Spleen (tissue), 11 donors: ENCODE data around the gene FBXW7. TPM values are rescaled to one million over a fixed set of nuclear protein-coding genes. Genes with fewer than 3 reads are reported as not detected.

Source experiments
- DNase-seq: peaks from one replicate; pipeline ENCODE4 v3.0.0-alpha.2; 2020
- H3K27ac ChIP-seq, 8 donors: fragments of 200-600 bp; sonication (generic) in 7 of 8; 1 replicate in 4 of 8; 2 replicates in 4 of 8; pipeline versions ENCODE4 v1.5.0 to v1.8.0; 2016 to 2021; ENCODE audit warnings: inconsistent platforms in 4 of 8, mild to moderate bottlenecking in 4 of 8, moderate library complexity in 1 of 8
- H3K27me3 ChIP-seq, 7 donors: fragments of 200-600 bp; sonication (generic) in 6 of 7; replicated peaks in 1 of 7; 1 replicate in 4 of 7; 2 replicates in 3 of 7; pipeline versions ENCODE4 v1.5.0 to v1.8.0; 2016 to 2021; ENCODE audit warnings: inconsistent platforms in 3 of 7, mild to moderate bottlenecking in 1 of 7
- H3K36me3 ChIP-seq, 6 donors: fragments of 200-600 bp; sonication (generic) in 5 of 6; 1 replicate in 4 of 6; 2 replicates in 2 of 6; pipeline versions ENCODE4 v1.5.0 to v1.8.0; 2016 to 2021; ENCODE audit warnings: inconsistent platforms in 2 of 6
- H3K4me1 ChIP-seq, 6 donors: fragments of 200-600 bp; sonication (generic) in 5 of 6; 1 replicate in 3 of 6; 2 replicates in 3 of 6; pipeline versions ENCODE4 v1.5.0 to v1.8.0; 2016 to 2021; ENCODE audit warnings: inconsistent platforms in 3 of 6
- H3K4me3 ChIP-seq, 8 donors: fragments of 200-600 bp; sonication (generic) in 7 of 8; 1 replicate in 4 of 8; 2 replicates in 4 of 8; pipeline versions ENCODE4 v1.5.0 to v1.8.0; 2016 to 2021; ENCODE audit warnings: inconsistent platforms in 4 of 8, mild to moderate bottlenecking in 4 of 8, moderate library complexity in 2 of 8
- H3K9me3 ChIP-seq, 8 donors: fragments of 200-600 bp; sonication (generic) in 7 of 8; 1 replicate in 4 of 8; 2 replicates in 4 of 8; pipeline versions ENCODE4 v1.5.0 to v1.8.0; 2016 to 2021; ENCODE audit warnings: inconsistent platforms in 4 of 8
- CTCF ChIP-seq, 11 experiments: fragments of 200-600 bp in 7 of 11; fragments of 450-650 bp in 4 of 11; sonication (generic) in 4 of 11; IDR thresholded peaks in 8 of 11; conservative IDR thresholded peaks in 3 of 11; 1 replicate in 7 of 11; 2 replicates in 4 of 11; pipeline versions ENCODE4 v1.4.0 to v1.8.0; 2016 to 2021; ENCODE audit warnings: antibody characterized with exemption in 11 of 11, inconsistent platforms in 4 of 11, mild to moderate bottlenecking in 1 of 11
- POLR2A ChIP-seq, 3 donors: fragments of 450-650 bp; IDR thresholded peaks; one replicate each; pipeline ENCODE4 v1.5.1; 2017; ENCODE audit warnings: antibody characterized with exemption in 3 of 3, mild to moderate bottlenecking in 1 of 3
- POLR2AphosphoS5 ChIP-seq, 3 donors: sonication (generic); formaldehyde crosslinking; IDR thresholded peaks; one replicate each; pipeline ENCODE4 v1.5.1; 2017; ENCODE audit warnings: antibody characterized with exemption in 3 of 3
- WGBS, 5 donors: extraction: QIAGEN DNeasy Blood & Tissue Kit in 3 of 5; methylation state at CpG; one replicate each; pipeline versions ENCODE4 v1.1.5 to v1.1.7; 2013 to 2018; 5-methylcytosine and 5-hydroxymethylcytosine counted together
- intact Hi-C: fragments of 100-400 bp; cut with DNase I; formaldehyde crosslinking; loops from one replicate; pipeline ENCODE4 v1.15.0; 2023; ENCODE audit warnings: low total_unique reads
- polyA plus RNA-seq, 3 donors: library from polyadenylated mRNA; stranded (reverse); fragments of 200-250 nt; gene quantifications; one replicate each; pipeline ENCODE4 v1.2.1, GENCODE V29; 2013
- total RNA-seq, 7 donors: library from RNA; depleted of rRNA in 3 of 7; stranded (reverse); fragments of >200 nt in 3 of 7; fragmentation: NEBNext Ultra II Directional in 4 of 7; extraction: Animal tissue kit (Norgen Biotek cat#: 25700) in 4 of 7; gene quantifications; one replicate each; pipeline versions ENCODE4 v1.1.0 to v1.2.1, GENCODE V29; 2016 to 2021
- donor health status: healthy with polysubstance abuse.
- donor health status: DM: no; HTN: no; CAD: no; lungs with moderate emphysema.
- donor health status: DM: no; HTN: no; CAD: no.
- donor health status: Bipolar disorder and iron deficiency.
- donor health status: healthy.
- donor health status: DM: no; HTN: no; CAD: no.
- donor health status: DM: yes; HTN: yes; CAD: no.

The FBXW7 gene
- total and polyA plus RNA-seq, 10 donors, result 11.5 to 140 (median 79.9) TPM

GRCh38 chr4:152529880-152530279 is 6.0 kb downstream of the FBXW7 start:
- DNase-seq, result no peak
- TF ChIP-seq CTCF (IDR thresholded peaks at IDR 0.05 in 8 of 11, conservative IDR thresholded peaks at IDR 0.05 in 3 of 11), result no peak
- TF ChIP-seq POLR2AphosphoS5 (IDR thresholded peaks at IDR 0.05), result no peak
- no peak for TF ChIP-seq POLR2A (IDR thresholded peaks at IDR 0.05)
- intact Hi-C loops, result no loop called here
- H3K27ac ChIP-seq, result no peak overlapping the region
- no peaks in the 10 kb centered on the region for H3K27me3 ChIP-seq
- H3K36me3 ChIP-seq, result peaks cover 0 to 19% (median 1%) of the 10 kb centered on the region in 6 donors
- no peaks in the 10 kb centered on the region for H3K9me3 ChIP-seq
- H3K4me3 ChIP-seq, result no peak overlapping the region
- 92 to 96% (median 93%) methylated on average over 8 of the region's 8 CpGs for WGBS, 5 donors
- peaks cover 26 to 92% (median 52%) of the 10 kb centered on the region in 6 donors for H3K4me1 ChIP-seq

- H3K4me1 ChIP-seq, result peaks cover 13 to 92% (median 49%) of the 10 kb centered on the region in 6 donors
- H3K27ac ChIP-seq, result no peak overlapping the region
- intact Hi-C loops, result no loop called here
- no peaks in the 10 kb centered on the region for H3K27me3 ChIP-seq
- H3K36me3 ChIP-seq, result peaks cover 0 to 19% (median 1%) of the 10 kb centered on the region in 6 donors
- H3K9me3 ChIP-seq, result no peaks in the 10 kb centered on the region
- 88 to 93% (median 91%) methylated on average over 2 of the region's 2 CpGs for WGBS, 5 donors
- DNase-seq, result no peak
- H3K4me3 ChIP-seq, result no peak overlapping the region
- no peak for TF ChIP-seq CTCF (IDR thresholded peaks at IDR 0.05 in 8 of 11, conservative IDR thresholded peaks at IDR 0.05 in 3 of 11)
- no peak for TF ChIP-seq POLR2A (IDR thresholded peaks at IDR 0.05)
- TF ChIP-seq POLR2AphosphoS5 (IDR thresholded peaks at IDR 0.05), result no peak
Measured at GRCh38 chr4:152528060-152528459, 7.8 kb downstream of the FBXW7 start.

GRCh38 chr4:152525878-152526277 is 10.0 kb downstream of the FBXW7 start:
- Histone ChIP-seq H3K4me3 (no peak overlapping the region), H3K27ac (no peak overlapping the region), H3K27me3 (no peaks in the 10 kb centered on the region), H3K36me3 (peaks cover 0 to 19% (median 1%) of the 10 kb centered on the region in 6 donors), H3K4me1 (peaks cover 4 to 83% (median 34%) of the 10 kb centered on the region in 6 donors), H3K9me3 (no peaks in the 10 kb centered on the region)
- DNase-seq, result no peak
- intact Hi-C loops, result no loop called here
- TF ChIP-seq POLR2AphosphoS5 (IDR thresholded peaks at IDR 0.05) (no peak), CTCF (IDR thresholded peaks at IDR 0.05 in 8 of 11, conservative IDR thresholded peaks at IDR 0.05 in 3 of 11) (no peak), POLR2A (IDR thresholded peaks at IDR 0.05) (no peak)
- WGBS, 5 donors, result 64 to 82% (median 72%) methylated on average over 4 of the region's 4 CpGs

GRCh38 chr4:152524427-152524826 is 11.5 kb downstream of the FBXW7 start:
- WGBS, 5 donors, result 75 to 87% (median 80%) methylated on average over 3 of the region's 3 CpGs
- intact Hi-C loops, result no loop called here
- Histone ChIP-seq H3K4me3 (no peak overlapping the region), H3K4me1 (peaks cover 3 to 72% (median 25%) of the 10 kb centered on the region in 6 donors), H3K27ac (no peak overlapping the region), H3K27me3 (no peaks in the 10 kb centered on the region), H3K36me3 (peaks cover 0 to 7% (median 1%) of the 10 kb centered on the region in 6 donors), H3K9me3 (no peaks in the 10 kb centered on the region)
- TF ChIP-seq CTCF (IDR thresholded peaks at IDR 0.05 in 8 of 11, conservative IDR thresholded peaks at IDR 0.05 in 3 of 11), result no peak
- TF ChIP-seq POLR2A (IDR thresholded peaks at IDR 0.05), result no peak
- DNase-seq, result no peak
